HCT116 (cell line): ENCODE data around the gene YEATS4. TPM values are rescaled to one million over a fixed set of nuclear protein-coding genes. Genes with fewer than 3 reads are reported as not detected.

Experiments
- ATAC-seq: fragments of 200-7000 bp; cut with Tn5 transposase; 2 replicates; pipeline ENCODE4 v1.9.1; 2020; ENCODE audit warnings: mild to moderate bottlenecking, moderate library complexity
- BruUV-seq: library from RNA; stranded (reverse); fragments of 400-500 nt; replicated peaks from 2 replicates; lab custom pipeline; 2021; lab: Mats Ljungman, UMichigan
- CTCF ChIA-PET: fragments of 300-600 bp; sonication (Branson Sonifier 250); formaldehyde crosslinking; loops from one replicate; lab custom pipeline; 2021; ENCODE audit warnings: antibody characterized with exemption; lab: Charles Lee
- POLR2A ChIA-PET: fragments of 300-600, 350-600 bp; sonication (Branson Sonifier 250); formaldehyde crosslinking; loops from one replicate; lab custom pipeline; 2021; ENCODE audit warnings: antibody characterized with exemption; lab: Charles Lee
- RAD21 ChIA-PET, 2 experiments: fragments of 300-600 bp; sonication (Branson Sonifier 250); formaldehyde crosslinking; loops; one replicate each; lab custom pipeline; 2023; ENCODE audit warnings: low total read pairs in 2 of 2; ENCODE audit not compliant: uncharacterized antibody in 2 of 2, unreplicated experiment in 2 of 2, low non-redundant PET in 1 of 2; lab: Charles Lee
- DNase-seq: peaks from one replicate; pipeline ENCODE4 v3.0.0-alpha.2; 2010; ENCODE audit warnings: low read depth, low spot score
- H2AFZ ChIP-seq: fragments of 200-600 bp; shearing (Covaris generic), sonication (generic); 2 replicates; pipeline ENCODE4 v1.6.1; 2017; ENCODE audit warnings: low read depth, mixed run types, mixed read lengths, antibody characterized with exemption, low read length; ENCODE audit not compliant: poor library complexity, severe bottlenecking
- H3K27ac ChIP-seq: 2 replicates; pipeline ENCODE4 v1.5.1; 2012; ENCODE audit warnings: low read depth, low read length
- H3K27me3 ChIP-seq: fragments of 200-600 bp; sonication (generic); 2 replicates; pipeline ENCODE4 v1.6.1; 2016; ENCODE audit warnings: mixed run types, low read length, mixed read lengths; ENCODE audit not compliant: insufficient read depth
- H3K36me3 ChIP-seq, 2 experiments: fragments of 200-500 bp in 1 of 2; fragments of 200-600 bp in 1 of 2; sonication (Bioruptor generic) in 1 of 2; sonication (generic) in 1 of 2; 2 replicates each; pipeline versions ENCODE4 v1.5.1 to v1.6.1; 2014 to 2016; ENCODE audit warnings: low read length in 2 of 2, inconsistent platforms in 1 of 2, mixed read lengths in 1 of 2, mixed run types in 1 of 2; ENCODE audit not compliant: insufficient read depth in 2 of 2, control insufficient read depth in 1 of 2
- H3K4me1 ChIP-seq, 2 experiments: fragments of 200-600 bp in 1 of 2; sonication (generic) in 1 of 2; 2 replicates each; pipeline versions ENCODE4 v1.5.1 to v1.6.1; 2012 to 2017; ENCODE audit warnings: low read length in 2 of 2, inconsistent platforms in 1 of 2, mild to moderate bottlenecking in 1 of 2, mixed read lengths in 1 of 2, mixed run types in 1 of 2, moderate library complexity in 1 of 2; ENCODE audit not compliant: insufficient read depth in 2 of 2, control insufficient read depth in 1 of 2
- H3K4me2 ChIP-seq: fragments of 200-600 bp; sonication (generic); 2 replicates; pipeline ENCODE4 v1.6.1; 2017; ENCODE audit warnings: mixed run types, low read length, mixed read lengths
- H3K4me3 ChIP-seq, 2 experiments: fragments of 200-600 bp in 1 of 2; sonication (generic) in 1 of 2; replicated peaks in 1 of 2; 2 replicates each; pipeline ENCODE4 v1.5.1; 2011 to 2016; ENCODE audit warnings: low read length in 2 of 2, control low read depth in 1 of 2, low read depth in 1 of 2, mild to moderate bottlenecking in 1 of 2, mixed read lengths in 1 of 2, mixed run types in 1 of 2
- H3K79me2 ChIP-seq: fragments of 200-600 bp; sonication (generic); 2 replicates; pipeline ENCODE4 v1.6.1; 2017; ENCODE audit warnings: mild to moderate bottlenecking, mixed run types, low read length, moderate library complexity, mixed read lengths; ENCODE audit not compliant: insufficient read depth
- H3K9ac ChIP-seq: fragments of 200-600 bp; sonication (generic); 2 replicates; pipeline ENCODE4 v1.6.1; 2016; ENCODE audit warnings: low read length, mixed read lengths
- H3K9me2 ChIP-seq: fragments of 200-600 bp; sonication (generic), shearing (Covaris generic); 2 replicates; pipeline ENCODE4 v1.6.1; 2017; ENCODE audit warnings: mixed run types, mild to moderate bottlenecking, moderate library complexity; ENCODE audit not compliant: insufficient read depth
- H3K9me3 ChIP-seq, 2 experiments: fragments of 200-500 bp in 1 of 2; fragments of 200-600 bp in 1 of 2; sonication (Bioruptor generic) in 1 of 2; sonication (generic) in 1 of 2; 2 replicates each; pipeline ENCODE4 v1.6.1; 2014 to 2017; ENCODE audit warnings: low read length in 2 of 2, mixed read lengths in 2 of 2, inconsistent platforms in 1 of 2, low read depth in 1 of 2, mild to moderate bottlenecking in 1 of 2, mixed run types in 1 of 2, moderate library complexity in 1 of 2; ENCODE audit not compliant: control insufficient read depth in 1 of 2, insufficient read depth in 1 of 2
- H4K20me1 ChIP-seq: fragments of 200-600 bp; sonication (generic), shearing (Covaris generic); 2 replicates; pipeline ENCODE4 v1.6.1; 2017; ENCODE audit warnings: mixed run types, mild to moderate bottlenecking, moderate library complexity; ENCODE audit not compliant: insufficient read depth
- CEBPB ChIP-seq: IDR thresholded peaks from 2 replicates; pipeline ENCODE4 v1.6.1; 2012; ENCODE audit warnings: low read depth
- CTCF ChIP-seq, 3 experiments: fragments of 200-600 bp in 1 of 3; sonication (generic) in 1 of 3; IDR thresholded peaks in 2 of 3; conservative IDR thresholded peaks in 1 of 3; 2 replicates each; pipeline ENCODE4 v1.5.1; 2012 to 2017; ENCODE audit warnings: low read depth in 2 of 3, low read length in 2 of 3, antibody characterized with exemption in 1 of 3, borderline replicate concordance in 1 of 3, control low read depth in 1 of 3, mild to moderate bottlenecking in 1 of 3, mixed read lengths in 1 of 3, mixed run types in 1 of 3, moderate library complexity in 1 of 3; ENCODE audit not compliant: insufficient read depth in 1 of 3
- ELF1 ChIP-seq: IDR thresholded peaks from 2 replicates; pipeline ENCODE4 v1.6.1; 2012; ENCODE audit warnings: low read depth, borderline replicate concordance
- EZH2phosphoT487 ChIP-seq: fragments of 200-600 bp; IDR thresholded peaks from 2 replicates; pipeline ENCODE4 v1.6.1; 2018; ENCODE audit warnings: antibody characterized with exemption, borderline replicate concordance
- FOSL1 ChIP-seq: IDR thresholded peaks from 2 replicates; pipeline ENCODE4 v1.6.1; 2012; ENCODE audit warnings: low read depth
- POLR2A ChIP-seq: IDR thresholded peaks from 2 replicates; pipeline ENCODE4 v1.7.0; 2011; ENCODE audit warnings: borderline replicate concordance; ENCODE audit not compliant: insufficient read depth, insufficient read length; ENCODE audit errors: extremely low read depth
- SP1 ChIP-seq: IDR thresholded peaks from 2 replicates; pipeline ENCODE4 v1.6.1; 2012; ENCODE audit warnings: low read depth
- YY1 ChIP-seq: IDR thresholded peaks from 2 replicates; pipeline ENCODE4 v1.6.1; 2011; ENCODE audit warnings: low read length, low read depth, moderate library complexity, mild to moderate bottlenecking; ENCODE audit not compliant: insufficient replicate concordance; ENCODE audit errors: extremely low read depth
- intact Hi-C: fragments of 100-400 bp; cut with micrococcal nuclease; formaldehyde crosslinking; loops from 2 replicates; pipeline ENCODE4 v1.10.0; 2022
- total RNA-seq: library from RNA; stranded (reverse); gene quantifications from one replicate; pipeline ENCODE4 v1.2.1, GENCODE V29; 2021; ENCODE audit not compliant: unreplicated experiment
- TF ChIP-seq, protein P1 (sequence below): IDR thresholded peaks from 2 replicates; pipeline ENCODE4 v1.6.1; 2011; ENCODE audit warnings: mild to moderate bottlenecking, low read length, moderate library complexity; ENCODE audit not compliant: insufficient replicate concordance; ENCODE audit errors: extremely low read depth
- TF ChIP-seq, protein P2 (sequence below): IDR thresholded peaks from 2 replicates; pipeline ENCODE4 v1.6.1; 2012; ENCODE audit warnings: low read depth
- TF ChIP-seq, protein P3 (sequence below): IDR thresholded peaks from 2 replicates; pipeline ENCODE4 v1.6.1; 2012

YEATS4 gene
- total RNA-seq, 1 experiment from 2014 or later = 32.0 TPM

DNA sequence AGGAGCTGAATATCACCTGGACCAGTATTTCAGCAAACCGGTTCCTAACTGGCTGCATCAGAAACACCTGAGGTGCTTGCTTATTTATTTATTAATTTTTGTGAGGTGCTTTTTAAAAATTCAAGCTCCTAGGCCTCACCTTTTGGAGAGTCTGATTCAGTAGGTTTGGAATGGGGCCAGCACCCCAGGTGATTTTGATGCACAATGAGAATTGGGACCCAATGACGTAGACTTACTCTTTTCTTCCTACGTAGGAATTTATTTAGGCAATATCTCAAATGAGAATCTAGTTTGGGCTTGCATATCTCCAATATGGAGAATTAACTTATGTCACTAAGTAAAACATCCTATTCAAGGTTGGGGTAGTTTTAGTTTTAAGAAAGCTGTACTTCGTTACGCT, 7.3 kb downstream of the YEATS4 start:
- ChIA-PET CTCF (interaction anchor here (1.3 kb wide), 1 partner anchor 204 kb away, joined by 3 read pairs; no protein-coding TSS in a partner anchor), RAD21 (no interaction called here), POLR2A (no interaction called here)
- H3K79me2 ChIP-seq = peaks cover 64% of the 10 kb centered on the region
- no peaks in the 10 kb centered on the region; the same call in 1 of the 2 replicates for H4K20me1 ChIP-seq
- H3K27me3 ChIP-seq = no peaks in the 10 kb centered on the region
- no peak overlapping the region for H3K27ac ChIP-seq
- no peaks in the 10 kb centered on the region for H3K4me1 ChIP-seq
- intact Hi-C loops = no loop called here
- no TSS peak for BruUV-seq
- H2AFZ ChIP-seq = no peak overlapping the region
- no peak overlapping the region for H3K4me2 ChIP-seq
- peaks cover 25 to 42% of the 10 kb centered on the region in 2 experiments for H3K36me3 ChIP-seq
- H3K4me3 ChIP-seq = no peak overlapping the region
- H3K9me2 ChIP-seq = no peaks in the 10 kb centered on the region
- H3K9ac ChIP-seq = no peak overlapping the region
- H3K9me3 ChIP-seq = no peaks in the 10 kb centered on the region
- DNase-seq (no peak), ATAC-seq (no peak)
- TF ChIP-seq CTCF (IDR thresholded peaks at IDR 0.05 in 2 of 3, conservative IDR thresholded peaks at IDR 0.05 in 1 of 3; ENCODE audit: borderline replicate concordance in 1 of 3, insufficient read depth in 1 of 3, low read depth in 2 of 3, low read length in 2 of 3) (no peak), EZH2phosphoT487 (no peak), POLR2A (no peak), ELF1 (no peak), SP1 (no peak), CEBPB (no peak), FOSL1 (no peak), YY1 (no peak)
- TF ChIP-seq, protein P1, sequence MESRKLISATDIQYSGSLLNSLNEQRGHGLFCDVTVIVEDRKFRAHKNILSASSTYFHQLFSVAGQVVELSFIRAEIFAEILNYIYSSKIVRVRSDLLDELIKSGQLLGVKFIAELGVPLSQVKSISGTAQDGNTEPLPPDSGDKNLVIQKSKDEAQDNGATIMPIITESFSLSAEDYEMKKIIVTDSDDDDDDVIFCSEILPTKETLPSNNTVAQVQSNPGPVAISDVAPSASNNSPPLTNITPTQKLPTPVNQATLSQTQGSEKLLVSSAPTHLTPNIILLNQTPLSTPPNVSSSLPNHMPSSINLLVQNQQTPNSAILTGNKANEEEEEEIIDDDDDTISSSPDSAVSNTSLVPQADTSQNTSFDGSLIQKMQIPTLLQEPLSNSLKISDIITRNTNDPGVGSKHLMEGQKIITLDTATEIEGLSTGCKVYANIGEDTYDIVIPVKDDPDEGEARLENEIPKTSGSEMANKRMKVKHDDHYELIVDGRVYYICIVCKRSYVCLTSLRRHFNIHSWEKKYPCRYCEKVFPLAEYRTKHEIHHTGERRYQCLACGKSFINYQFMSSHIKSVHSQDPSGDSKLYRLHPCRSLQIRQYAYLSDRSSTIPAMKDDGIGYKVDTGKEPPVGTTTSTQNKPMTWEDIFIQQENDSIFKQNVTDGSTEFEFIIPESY = no peak
- TF ChIP-seq, protein P2, sequence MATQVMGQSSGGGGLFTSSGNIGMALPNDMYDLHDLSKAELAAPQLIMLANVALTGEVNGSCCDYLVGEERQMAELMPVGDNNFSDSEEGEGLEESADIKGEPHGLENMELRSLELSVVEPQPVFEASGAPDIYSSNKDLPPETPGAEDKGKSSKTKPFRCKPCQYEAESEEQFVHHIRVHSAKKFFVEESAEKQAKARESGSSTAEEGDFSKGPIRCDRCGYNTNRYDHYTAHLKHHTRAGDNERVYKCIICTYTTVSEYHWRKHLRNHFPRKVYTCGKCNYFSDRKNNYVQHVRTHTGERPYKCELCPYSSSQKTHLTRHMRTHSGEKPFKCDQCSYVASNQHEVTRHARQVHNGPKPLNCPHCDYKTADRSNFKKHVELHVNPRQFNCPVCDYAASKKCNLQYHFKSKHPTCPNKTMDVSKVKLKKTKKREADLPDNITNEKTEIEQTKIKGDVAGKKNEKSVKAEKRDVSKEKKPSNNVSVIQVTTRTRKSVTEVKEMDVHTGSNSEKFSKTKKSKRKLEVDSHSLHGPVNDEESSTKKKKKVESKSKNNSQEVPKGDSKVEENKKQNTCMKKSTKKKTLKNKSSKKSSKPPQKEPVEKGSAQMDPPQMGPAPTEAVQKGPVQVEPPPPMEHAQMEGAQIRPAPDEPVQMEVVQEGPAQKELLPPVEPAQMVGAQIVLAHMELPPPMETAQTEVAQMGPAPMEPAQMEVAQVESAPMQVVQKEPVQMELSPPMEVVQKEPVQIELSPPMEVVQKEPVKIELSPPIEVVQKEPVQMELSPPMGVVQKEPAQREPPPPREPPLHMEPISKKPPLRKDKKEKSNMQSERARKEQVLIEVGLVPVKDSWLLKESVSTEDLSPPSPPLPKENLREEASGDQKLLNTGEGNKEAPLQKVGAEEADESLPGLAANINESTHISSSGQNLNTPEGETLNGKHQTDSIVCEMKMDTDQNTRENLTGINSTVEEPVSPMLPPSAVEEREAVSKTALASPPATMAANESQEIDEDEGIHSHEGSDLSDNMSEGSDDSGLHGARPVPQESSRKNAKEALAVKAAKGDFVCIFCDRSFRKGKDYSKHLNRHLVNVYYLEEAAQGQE = no peak
- TF ChIP-seq, protein P3, sequence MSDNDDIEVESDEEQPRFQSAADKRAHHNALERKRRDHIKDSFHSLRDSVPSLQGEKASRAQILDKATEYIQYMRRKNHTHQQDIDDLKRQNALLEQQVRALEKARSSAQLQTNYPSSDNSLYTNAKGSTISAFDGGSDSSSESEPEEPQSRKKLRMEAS = no peak
